ENCODE results near the gene IMPA2. TPM values are rescaled to one million over a fixed set of nuclear protein-coding genes. Genes with fewer than 3 reads are reported as not detected.

The IMPA2 gene
- polyA plus RNA-seq, 1 donor (not counting 4 experiments of a cell fraction or from before 2014, with no cell fraction given) = 17.6 TPM

DNA sequence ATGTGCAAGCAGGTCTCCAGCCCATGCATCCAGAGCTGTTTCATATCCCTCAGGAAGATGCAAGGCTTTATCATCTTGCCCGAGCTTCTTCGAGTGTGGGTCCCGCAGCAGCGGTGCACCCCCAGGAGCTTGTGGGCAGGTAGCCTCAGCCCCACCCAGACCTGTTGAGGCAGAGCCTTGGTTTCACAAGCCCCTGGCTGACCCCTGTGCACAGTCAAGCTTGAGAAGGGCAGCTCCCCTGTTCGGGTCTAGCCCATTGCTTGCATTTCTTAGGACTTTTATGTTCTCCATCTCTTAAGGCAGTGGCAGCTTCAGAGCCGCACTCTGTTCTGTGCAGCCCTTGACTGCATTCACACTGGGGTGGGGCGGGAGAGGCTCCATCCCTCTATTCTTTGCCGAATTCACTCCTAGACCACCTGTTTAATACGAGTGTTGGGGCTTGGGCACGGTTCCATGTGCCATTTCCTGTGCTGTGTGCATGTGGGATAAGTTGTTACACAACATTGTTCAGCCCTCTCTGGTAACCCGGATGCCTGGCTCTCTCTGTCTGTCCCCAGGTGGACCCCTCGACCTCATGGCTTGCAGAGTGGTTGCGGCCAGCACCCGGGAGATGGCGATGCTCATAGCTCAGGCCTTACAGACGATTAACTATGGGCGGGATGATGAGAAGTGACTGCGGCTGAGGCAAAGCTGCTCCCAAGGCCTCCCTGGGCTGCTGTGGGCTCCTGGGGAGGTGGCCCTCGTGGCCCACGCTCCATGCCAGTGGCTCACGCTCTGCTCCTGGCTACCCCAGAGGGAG lies 48.7 kb downstream of the IMPA2 start:
- TF ChIP-seq CTCF (optimal IDR thresholded peaks at IDR 0.05 in 1 of 3, IDR thresholded peaks at IDR 0.05 in 1 of 3, conservative IDR thresholded peaks at IDR 0.05 in 1 of 3; ENCODE audit: extremely low read depth in 1 of 3, insufficient read depth in 2 of 3, low read length in 3 of 3) = no peak
- no peak for TF ChIP-seq EZH2 (IDR thresholded peaks at IDR 0.05; ENCODE audit: low read length)
- FAIRE-seq (no peak), DNase-seq (ENCODE audit: low read depth, low spot score) (no peak)
- Histone ChIP-seq H4K20me1 (ENCODE audit: control insufficient read depth, extremely low read depth, insufficient read depth, low read length) (no peaks in the 10 kb centered on the region), H3K9ac (ENCODE audit: control insufficient read depth, extremely low read depth, insufficient read depth, low read length) (no peak overlapping the region), H3K4me1 (ENCODE audit: control insufficient read depth, extremely low read depth, insufficient read depth, low read length) (peaks cover 31% of the 10 kb centered on the region), H3K36me3 (ENCODE audit: control insufficient read depth in 2 of 2, extremely low read depth in 1 of 2, insufficient read depth in 2 of 2, low read length in 2 of 2) (no peaks in the 10 kb centered on the region), H3K9me1 (ENCODE audit: control insufficient read depth, extremely low read depth, insufficient read depth, low read length) (no peaks in the 10 kb centered on the region), H3K9me3 (ENCODE audit: control insufficient read depth, low read depth, low read length) (no peaks in the 10 kb centered on the region), H3K27me3 (ENCODE audit: control insufficient read depth, extremely low read depth, insufficient read depth, low read length) (no peaks in the 10 kb centered on the region), H3K79me2 (ENCODE audit: control insufficient read depth, insufficient read depth, low read length) (no peaks in the 10 kb centered on the region), H3K27ac (ENCODE audit: control insufficient read depth, insufficient read depth, low read length) (no peak overlapping the region), H3K4me3 (ENCODE audit: control insufficient read depth in 2 of 3, extremely low read depth in 1 of 3, insufficient read depth in 2 of 3, low read depth in 1 of 3, low read length in 3 of 3) (no peak overlapping the region), H3K4me2 (ENCODE audit: control insufficient read depth, extremely low read depth, insufficient read depth, low read depth, low read length) (no peak overlapping the region), H2AFZ (ENCODE audit: control insufficient read depth, low read length) (no peak overlapping the region)
- dilution Hi-C loops (cut with MboI; ENCODE audit: extremely low pct_ligation_motif_present, low sequenced_read_pairs) = no loop called here

- Histone ChIP-seq H3K27me3 (ENCODE audit: control insufficient read depth, extremely low read depth, insufficient read depth, low read length) (no peaks in the 10 kb centered on the region), H3K27ac (ENCODE audit: control insufficient read depth, insufficient read depth, low read length) (no peak overlapping the region), H3K9ac (ENCODE audit: control insufficient read depth, extremely low read depth, insufficient read depth, low read length) (no peak overlapping the region), H3K4me3 (ENCODE audit: control insufficient read depth in 2 of 3, extremely low read depth in 1 of 3, insufficient read depth in 2 of 3, low read depth in 1 of 3, low read length in 3 of 3) (no peak overlapping the region), H2AFZ (ENCODE audit: control insufficient read depth, low read length) (no peak overlapping the region), H4K20me1 (ENCODE audit: control insufficient read depth, extremely low read depth, insufficient read depth, low read length) (no peaks in the 10 kb centered on the region), H3K9me1 (ENCODE audit: control insufficient read depth, extremely low read depth, insufficient read depth, low read length) (no peaks in the 10 kb centered on the region), H3K36me3 (ENCODE audit: control insufficient read depth in 2 of 2, extremely low read depth in 1 of 2, insufficient read depth in 2 of 2, low read length in 2 of 2) (no peaks in the 10 kb centered on the region), H3K9me3 (ENCODE audit: control insufficient read depth, low read depth, low read length) (no peaks in the 10 kb centered on the region), H3K79me2 (ENCODE audit: control insufficient read depth, insufficient read depth, low read length) (no peaks in the 10 kb centered on the region), H3K4me1 (ENCODE audit: control insufficient read depth, extremely low read depth, insufficient read depth, low read length) (peaks cover 31% of the 10 kb centered on the region), H3K4me2 (ENCODE audit: control insufficient read depth, extremely low read depth, insufficient read depth, low read depth, low read length) (no peak overlapping the region)
- no peak for DNase-seq (ENCODE audit: low read depth, low spot score)
- no peak for TF ChIP-seq EZH2 (IDR thresholded peaks at IDR 0.05; ENCODE audit: low read length)
- no peak for TF ChIP-seq CTCF (optimal IDR thresholded peaks at IDR 0.05 in 1 of 3, IDR thresholded peaks at IDR 0.05 in 1 of 3, conservative IDR thresholded peaks at IDR 0.05 in 1 of 3; ENCODE audit: extremely low read depth in 1 of 3, insufficient read depth in 2 of 3, low read length in 3 of 3)
- FAIRE-seq = peak; percentile 34
- dilution Hi-C loops (cut with MboI; ENCODE audit: extremely low pct_ligation_motif_present, low sequenced_read_pairs) = no loop called here
Measured at GRCh38 chr18:12030670-12031069, 49.4 kb downstream of the IMPA2 start.

Data from keratinocyte (primary cell).